ENCODE measurements around the gene ABLIM3.

The ABLIM3 gene

GRCh38 chr5:149282966-149283332, 141.7 kb downstream of the ABLIM3 start:
- TF ChIP-seq ESRRG (CRISPR knock-in tag; IDR thresholded peaks at IDR 0.05) (no peak), CSDC2 (CRISPR knock-in tag; IDR thresholded peaks at IDR 0.05) (no peak), ZNF70 (CRISPR knock-in tag; IDR thresholded peaks at IDR 0.05) (no peak), PATZ1 (CRISPR knock-in tag; IDR thresholded peaks at IDR 0.05; ENCODE audit: borderline replicate concordance) (no peak), ZNF8 (CRISPR knock-in tag; IDR thresholded peaks at IDR 0.05) (no peak), ZFP30 (CRISPR knock-in tag; IDR thresholded peaks at IDR 0.05) (no peak), ZNF565 (CRISPR knock-in tag; conservative IDR thresholded peaks at IDR 0.05; ENCODE audit: low read depth) (no peak)
- no peak for ATAC-seq

- TF ChIP-seq ESRRG (CRISPR knock-in tag; IDR thresholded peaks at IDR 0.05) = no peak
- no peak for TF ChIP-seq POU6F1 (CRISPR knock-in tag; IDR thresholded peaks at IDR 0.05; ENCODE audit: borderline replicate concordance, low read depth)
- no peak for TF ChIP-seq RARB (CRISPR knock-in tag; IDR thresholded peaks at IDR 0.05)
- TF ChIP-seq ZFP3 (CRISPR knock-in tag; IDR thresholded peaks at IDR 0.05) = no peak
- no peak for TF ChIP-seq ZNF565 (CRISPR knock-in tag; conservative IDR thresholded peaks at IDR 0.05; ENCODE audit: low read depth)
- no peak for TF ChIP-seq BACH2 (CRISPR knock-in tag; IDR thresholded peaks at IDR 0.05; ENCODE audit: borderline replicate concordance)
- TF ChIP-seq SNAI2 (CRISPR knock-in tag; IDR thresholded peaks at IDR 0.05) = no peak
- no peak for TF ChIP-seq ISL1 (CRISPR knock-in tag; IDR thresholded peaks at IDR 0.05)
- no peak for TF ChIP-seq ZNF70 (CRISPR knock-in tag; IDR thresholded peaks at IDR 0.05)
- no peak for TF ChIP-seq TCF4 (CRISPR knock-in tag; IDR thresholded peaks at IDR 0.05; ENCODE audit: borderline replicate concordance)
- no peak for TF ChIP-seq TOX (CRISPR knock-in tag; IDR thresholded peaks at IDR 0.05; ENCODE audit: borderline replicate concordance)
- TF ChIP-seq ZFP30 (CRISPR knock-in tag; IDR thresholded peaks at IDR 0.05) = no peak
- TF ChIP-seq CREB5 (CRISPR knock-in tag; IDR thresholded peaks at IDR 0.05; ENCODE audit: low read depth) = no peak
- TF ChIP-seq ZNF8 (CRISPR knock-in tag; IDR thresholded peaks at IDR 0.05) = no peak
- no peak for ATAC-seq
These were observed 142.6 kb downstream of the ABLIM3 start for GRCh38 chr5:149283626-149284480.

- no peak for ATAC-seq
- no peak for TF ChIP-seq ISL1 (CRISPR knock-in tag; IDR thresholded peaks at IDR 0.05)
- TF ChIP-seq OSR1 (CRISPR knock-in tag; IDR thresholded peaks at IDR 0.05) = no peak
- no peak for TF ChIP-seq ZNF70 (CRISPR knock-in tag; IDR thresholded peaks at IDR 0.05)
- no peak for TF ChIP-seq GLIS3 (CRISPR knock-in tag; IDR thresholded peaks at IDR 0.05)
- TF ChIP-seq PATZ1 (CRISPR knock-in tag; IDR thresholded peaks at IDR 0.05; ENCODE audit: borderline replicate concordance) = no peak
- TF ChIP-seq RARB (CRISPR knock-in tag; IDR thresholded peaks at IDR 0.05) = no peak
- TF ChIP-seq ARNTL (CRISPR knock-in tag; IDR thresholded peaks at IDR 0.05; ENCODE audit: borderline replicate concordance, low read depth) = no peak
- no peak for TF ChIP-seq BACH2 (CRISPR knock-in tag; IDR thresholded peaks at IDR 0.05; ENCODE audit: borderline replicate concordance)
- no peak for TF ChIP-seq TSHZ2 (CRISPR knock-in tag; IDR thresholded peaks at IDR 0.05)
- no peak for TF ChIP-seq TCF4 (CRISPR knock-in tag; IDR thresholded peaks at IDR 0.05; ENCODE audit: borderline replicate concordance)
- TF ChIP-seq PPARA (CRISPR knock-in tag; IDR thresholded peaks at IDR 0.05; ENCODE audit: borderline replicate concordance) = no peak
- TF ChIP-seq TOX (CRISPR knock-in tag; IDR thresholded peaks at IDR 0.05; ENCODE audit: borderline replicate concordance) = no peak
These were observed 143.2 kb downstream of the ABLIM3 start for GRCh38 chr5:149284501-149284900.

Measured in SK-N-SH treated with all-trans-retinoic acid at 6 μM for 48 hours (cell line).